Right atrium auricular region (tissue), 2 donors: Measurements from ENCODE around the gene ACOX3. TPM values are rescaled to one million over a fixed set of nuclear protein-coding genes. Genes with fewer than 3 reads are reported as not detected.

Experiments
- DNase-seq: peaks from one replicate; pipeline ENCODE4 v3.0.0-alpha.2; 2019; ENCODE audit warnings: low spot score
- H3K27ac ChIP-seq, 2 donors: fragments of 200-600 bp; sonication (generic); 1 replicate in 1 of 2; 2 replicates in 1 of 2; pipeline ENCODE4 v1.5.1; 2016 to 2019
- H3K27me3 ChIP-seq, 2 donors: fragments of 200-600 bp; sonication (generic); one replicate each; pipeline versions ENCODE4 v1.5.1 to v1.6.0; 2017 to 2019
- H3K36me3 ChIP-seq: fragments of 200-600 bp; sonication (generic); one replicate; pipeline ENCODE4 v1.5.1; 2016
- H3K4me1 ChIP-seq, 2 donors: fragments of 200-600 bp; sonication (generic); one replicate each; pipeline versions ENCODE4 v1.5.1 to v1.6.0; 2017 to 2019
- H3K4me3 ChIP-seq, 2 donors: fragments of 200-600 bp; sonication (generic); 1 replicate in 1 of 2; 2 replicates in 1 of 2; pipeline ENCODE4 v1.5.1; 2017 to 2019; ENCODE audit warnings: mild to moderate bottlenecking in 1 of 2, moderate library complexity in 1 of 2
- H3K9me3 ChIP-seq, 2 donors: fragments of 200-600 bp; sonication (generic); one replicate each; pipeline ENCODE4 v1.5.1; 2019
- CTCF ChIP-seq, 2 donors: fragments of 200-600 bp; sonication (generic); IDR thresholded peaks; one replicate each; pipeline ENCODE4 v1.5.1; 2019; ENCODE audit warnings: antibody characterized with exemption in 2 of 2
- total RNA-seq, 2 donors: library from RNA; depleted of rRNA; stranded (reverse); fragments of >200 nt; gene quantifications; one replicate each; pipeline ENCODE4 v1.1.0, GENCODE V29; 2016

Gene ACOX3
- total RNA-seq, 2 donors from 2014 or later: 66.9 to 68.8 TPM

GRCh38 chr4:8345946-8346814, 94.3 kb downstream of the ACOX3 start:
- no peak overlapping the region for H3K27ac ChIP-seq
- H3K4me3 ChIP-seq: no peak overlapping the region
- TF ChIP-seq CTCF (IDR thresholded peaks at IDR 0.05): no peak
- no peak for DNase-seq
- no peaks in the 10 kb centered on the region for H3K36me3 ChIP-seq
- H3K4me1 ChIP-seq: peaks cover 0 to 37% of the 10 kb centered on the region in 2 donors
- H3K9me3 ChIP-seq: no peaks in the 10 kb centered on the region
- no peaks in the 10 kb centered on the region for H3K27me3 ChIP-seq

- no peak for DNase-seq
- peaks cover 0 to 43% of the 10 kb centered on the region in 2 donors for H3K4me1 ChIP-seq
Measured at GRCh38 chr4:8345053-8345945, 95.2 kb downstream of the ACOX3 start.

GRCh38 chr4:8344377-8344776, 96.1 kb downstream of the ACOX3 start:
- DNase-seq: no peak
- H3K27ac ChIP-seq: no peak overlapping the region
- no peak for TF ChIP-seq CTCF (IDR thresholded peaks at IDR 0.05)
- no peaks in the 10 kb centered on the region for H3K36me3 ChIP-seq
- H3K27me3 ChIP-seq: no peaks in the 10 kb centered on the region
- H3K4me1 ChIP-seq: peaks cover 0 to 48% of the 10 kb centered on the region in 2 donors
- no peak overlapping the region for H3K4me3 ChIP-seq
- H3K9me3 ChIP-seq: no peaks in the 10 kb centered on the region

More at GRCh38 chr4:8345053-8345945, 95.2 kb downstream of the ACOX3 start:
- no peaks in the 10 kb centered on the region for H3K27me3 ChIP-seq
- TF ChIP-seq CTCF (IDR thresholded peaks at IDR 0.05): no peak
- no peak overlapping the region for H3K27ac ChIP-seq
- H3K9me3 ChIP-seq: no peaks in the 10 kb centered on the region
- no peaks in the 10 kb centered on the region for H3K36me3 ChIP-seq
- no peak overlapping the region for H3K4me3 ChIP-seq

- no peaks in the 10 kb centered on the region for H3K27me3 ChIP-seq
- no peak overlapping the region for H3K27ac ChIP-seq
- H3K9me3 ChIP-seq: no peaks in the 10 kb centered on the region
- no peaks in the 10 kb centered on the region for H3K36me3 ChIP-seq
- H3K4me3 ChIP-seq: no peak overlapping the region
- TF ChIP-seq CTCF (IDR thresholded peaks at IDR 0.05): no peak
- peaks cover 0 to 48% of the 10 kb centered on the region in 2 donors for H3K4me1 ChIP-seq
- DNase-seq: peak; percentile 50
Measured at GRCh38 chr4:8343967-8344331, 96.6 kb downstream of the ACOX3 start.

GRCh38 chr4:8343262-8343966, 97.1 kb downstream of the ACOX3 start:
- no peak overlapping the region for H3K27ac ChIP-seq

More at GRCh38 chr4:8343262-8343966, 97.1 kb downstream of the ACOX3 start:
- DNase-seq: peak; percentile 59
- Histone ChIP-seq H3K27me3 (no peaks in the 10 kb centered on the region), H3K36me3 (no peaks in the 10 kb centered on the region), H3K4me3 (no peak overlapping the region), H3K9me3 (no peaks in the 10 kb centered on the region), H3K4me1 (peaks cover 0 to 48% of the 10 kb centered on the region in 2 donors)
- no peak for TF ChIP-seq CTCF (IDR thresholded peaks at IDR 0.05)
